Ovary (tissue), 3 donors: ENCODE measurements around the gene SLIT1.

ENCODE experiments used
- CTCF ChIP-seq, 3 donors: fragments of 450-650 bp in 2 of 3; fragments of 200-600 bp in 1 of 3; IDR thresholded peaks; one replicate each; pipeline versions ENCODE4 v1.5.1 to v1.8.0; 2016 to 2022; ENCODE audit warnings: antibody characterized with exemption in 3 of 3, mild to moderate bottlenecking in 1 of 3
- EP300 ChIP-seq: sonication (generic); formaldehyde crosslinking; IDR thresholded peaks from one replicate; pipeline ENCODE4 v1.6.1; 2017; ENCODE audit warnings: antibody characterized with exemption
- POLR2A ChIP-seq: fragments of 450-650 bp; IDR thresholded peaks from one replicate; pipeline ENCODE4 v1.6.1; 2017; ENCODE audit warnings: antibody characterized with exemption, mild to moderate bottlenecking, moderate library complexity
- donor health status: DM: no; HTN: no; CAD: no.

- TF ChIP-seq CTCF (IDR thresholded peaks at IDR 0.05), result no peak
- no peak for TF ChIP-seq POLR2A
- no peak for TF ChIP-seq EP300
Measured at GRCh38 chr10:97128516-97129154, 57.1 kb downstream of the SLIT1 start.
